ENCODE measurements around the gene XCL2. TPM values are rescaled to one million over a fixed set of nuclear protein-coding genes. Genes with fewer than 3 reads are reported as not detected.

The XCL2 gene
- total RNA-seq, 1 donor from 2014 or later = not detected

- H3K4me3 ChIP-seq (ENCODE audit: low read depth, low read length) = no peak overlapping the region
- no peak for TF ChIP-seq CTCF (conservative IDR thresholded peaks at IDR 0.05; ENCODE audit: low read depth, low read length)
- no peak for DNase-seq (ENCODE audit: low read depth)
These were observed 30.8 kb downstream of the XCL2 start for GRCh38 chr1:168512864-168513595.

GRCh38 chr1:168509875-168510791 is 33.7 kb downstream of the XCL2 start:
- no peak for DNase-seq (ENCODE audit: low read depth)
- H3K4me3 ChIP-seq (ENCODE audit: low read depth, low read length) = no peak overlapping the region
- no peak for TF ChIP-seq CTCF (conservative IDR thresholded peaks at IDR 0.05; ENCODE audit: low read depth, low read length)

GRCh38 chr1:168509210-168509609 is 34.6 kb downstream of the XCL2 start:
- no peak for TF ChIP-seq CTCF (conservative IDR thresholded peaks at IDR 0.05; ENCODE audit: low read depth, low read length)
- no peak for DNase-seq (ENCODE audit: low read depth)
- H3K4me3 ChIP-seq (ENCODE audit: low read depth, low read length) = no peak overlapping the region

- no peak overlapping the region for H3K4me3 ChIP-seq (ENCODE audit: low read depth, low read length)
- DNase-seq (ENCODE audit: low read depth) = no peak
- no peak for TF ChIP-seq CTCF (conservative IDR thresholded peaks at IDR 0.05; ENCODE audit: low read depth, low read length)
These were observed 36.0 kb downstream of the XCL2 start for GRCh38 chr1:168507828-168508227.

GRCh38 chr1:168507231-168507630 is 36.6 kb downstream of the XCL2 start:
- H3K4me3 ChIP-seq (ENCODE audit: low read depth, low read length) = no peak overlapping the region
- TF ChIP-seq CTCF (conservative IDR thresholded peaks at IDR 0.05; ENCODE audit: low read depth, low read length) = no peak
- no peak for DNase-seq (ENCODE audit: low read depth)

- DNase-seq (ENCODE audit: low read depth) = no peak
- no peak for TF ChIP-seq CTCF (conservative IDR thresholded peaks at IDR 0.05; ENCODE audit: low read depth, low read length)
- H3K4me3 ChIP-seq (ENCODE audit: low read depth, low read length) = no peak overlapping the region
These were observed 37.5 kb downstream of the XCL2 start for GRCh38 chr1:168506204-168506819.

All from epithelial cell of proximal tubule (primary cell).